ENCODE measurements around the gene MAP3K5.

GRCh38 chr6:136720045-136720770 lies 72.1 kb downstream of the MAP3K5 start:
- TF ChIP-seq POLR2A (IDR thresholded peaks at IDR 0.05) (no peak), EP300 (IDR thresholded peaks at IDR 0.05) (no peak)
- TF ChIP-seq, protein P1, sequence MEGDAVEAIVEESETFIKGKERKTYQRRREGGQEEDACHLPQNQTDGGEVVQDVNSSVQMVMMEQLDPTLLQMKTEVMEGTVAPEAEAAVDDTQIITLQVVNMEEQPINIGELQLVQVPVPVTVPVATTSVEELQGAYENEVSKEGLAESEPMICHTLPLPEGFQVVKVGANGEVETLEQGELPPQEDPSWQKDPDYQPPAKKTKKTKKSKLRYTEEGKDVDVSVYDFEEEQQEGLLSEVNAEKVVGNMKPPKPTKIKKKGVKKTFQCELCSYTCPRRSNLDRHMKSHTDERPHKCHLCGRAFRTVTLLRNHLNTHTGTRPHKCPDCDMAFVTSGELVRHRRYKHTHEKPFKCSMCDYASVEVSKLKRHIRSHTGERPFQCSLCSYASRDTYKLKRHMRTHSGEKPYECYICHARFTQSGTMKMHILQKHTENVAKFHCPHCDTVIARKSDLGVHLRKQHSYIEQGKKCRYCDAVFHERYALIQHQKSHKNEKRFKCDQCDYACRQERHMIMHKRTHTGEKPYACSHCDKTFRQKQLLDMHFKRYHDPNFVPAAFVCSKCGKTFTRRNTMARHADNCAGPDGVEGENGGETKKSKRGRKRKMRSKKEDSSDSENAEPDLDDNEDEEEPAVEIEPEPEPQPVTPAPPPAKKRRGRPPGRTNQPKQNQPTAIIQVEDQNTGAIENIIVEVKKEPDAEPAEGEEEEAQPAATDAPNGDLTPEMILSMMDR (IDR thresholded peaks at IDR 0.05) = no peak

Measured in sigmoid colon (tissue), 4 donors.